ENCODE measurements around the gene DBNDD1.
A peak's percentile ranks its signal among the peaks of the same experiment; 100 is the strongest.
"Not testable (repeated sequence)": the region's sequence is repeated elsewhere in the genome, so short reads cannot be mapped to it uniquely, and the experiment has no call there.

Gene DBNDD1

GRCh38 chr16:90011508-90011819 lies 7.8 kb downstream of the DBNDD1 start:
- DNase-seq (ENCODE audit: low read depth): no peak

GRCh38 chr16:90010676-90011507 lies 8.4 kb downstream of the DBNDD1 start:
- DNase-seq (ENCODE audit: low read depth): no peak

DNA sequence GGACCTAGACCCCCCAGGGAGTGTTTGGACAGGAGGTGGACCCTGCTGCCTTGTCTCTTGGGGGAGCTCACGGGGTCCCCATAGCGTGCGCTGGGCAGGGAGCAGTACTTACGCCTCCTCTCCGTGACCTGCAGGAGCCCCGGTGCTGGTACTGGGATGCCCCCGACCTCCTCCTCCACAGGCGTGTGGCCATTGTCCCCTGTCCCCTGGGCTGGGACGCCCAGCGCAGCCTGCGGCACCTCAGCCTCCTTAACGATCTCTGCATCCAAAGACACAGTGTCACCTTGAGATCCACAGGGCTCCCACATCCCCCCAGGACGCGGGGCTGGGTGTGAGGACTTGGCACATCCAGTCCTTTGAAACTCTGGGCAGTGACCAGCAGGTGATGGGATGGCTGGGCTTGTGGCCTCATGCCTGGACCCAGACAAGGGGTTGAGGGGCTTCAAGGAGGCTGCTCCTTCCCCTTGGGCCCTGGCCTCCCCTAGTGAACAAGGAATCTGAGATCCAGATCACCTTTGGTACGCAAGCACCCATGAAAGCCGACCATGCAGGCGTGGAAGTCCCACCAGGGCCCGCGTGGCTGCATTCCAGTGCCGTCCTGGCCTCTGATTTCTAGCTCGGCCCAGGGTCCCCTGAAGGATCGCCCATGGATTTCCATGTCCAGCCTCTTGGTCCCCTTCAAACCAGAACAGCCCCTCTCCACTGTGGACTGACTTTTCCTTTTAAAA lies 9.9 kb downstream of the DBNDD1 start:
- DNase-seq (ENCODE audit: low read depth): no peak

GRCh38 chr16:90008708-90009145 lies 10.5 kb downstream of the DBNDD1 start:
- no peak for DNase-seq (ENCODE audit: low read depth)

DNA sequence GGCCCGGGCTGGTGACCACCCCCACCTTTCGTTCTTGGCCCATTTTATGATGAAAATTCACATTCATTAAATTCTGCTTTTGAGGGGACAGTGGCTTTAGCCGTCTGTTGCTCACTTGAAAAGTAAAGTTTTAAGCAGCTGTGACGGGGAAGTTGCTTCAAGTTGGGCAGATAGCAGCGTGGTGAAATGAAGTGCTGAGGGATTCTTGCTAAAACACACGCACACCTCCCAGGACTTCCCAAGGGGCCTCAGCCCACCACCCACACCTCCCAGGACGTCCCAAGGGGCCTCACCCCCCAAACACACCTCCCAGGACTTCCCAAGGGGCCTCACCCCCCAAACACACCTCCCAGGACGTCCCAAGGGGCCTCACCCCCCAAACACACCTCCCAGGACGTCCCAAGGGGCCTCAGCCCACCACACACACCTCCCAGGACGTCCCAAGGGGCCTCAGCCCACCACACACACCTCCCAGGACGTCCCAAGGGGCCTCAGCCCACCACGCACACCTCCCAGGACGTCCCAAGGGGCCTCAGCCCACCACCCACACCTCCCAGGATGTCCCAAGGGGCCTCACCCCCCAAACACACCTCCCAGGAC lies 11.5 kb downstream of the DBNDD1 start:
- DNase-seq (ENCODE audit: low read depth): not testable (repeated sequence)

- no peak for DNase-seq (ENCODE audit: low read depth)
Observed at GRCh38 chr16:90007015-90007414, 12.2 kb downstream of the DBNDD1 start.

DNA sequence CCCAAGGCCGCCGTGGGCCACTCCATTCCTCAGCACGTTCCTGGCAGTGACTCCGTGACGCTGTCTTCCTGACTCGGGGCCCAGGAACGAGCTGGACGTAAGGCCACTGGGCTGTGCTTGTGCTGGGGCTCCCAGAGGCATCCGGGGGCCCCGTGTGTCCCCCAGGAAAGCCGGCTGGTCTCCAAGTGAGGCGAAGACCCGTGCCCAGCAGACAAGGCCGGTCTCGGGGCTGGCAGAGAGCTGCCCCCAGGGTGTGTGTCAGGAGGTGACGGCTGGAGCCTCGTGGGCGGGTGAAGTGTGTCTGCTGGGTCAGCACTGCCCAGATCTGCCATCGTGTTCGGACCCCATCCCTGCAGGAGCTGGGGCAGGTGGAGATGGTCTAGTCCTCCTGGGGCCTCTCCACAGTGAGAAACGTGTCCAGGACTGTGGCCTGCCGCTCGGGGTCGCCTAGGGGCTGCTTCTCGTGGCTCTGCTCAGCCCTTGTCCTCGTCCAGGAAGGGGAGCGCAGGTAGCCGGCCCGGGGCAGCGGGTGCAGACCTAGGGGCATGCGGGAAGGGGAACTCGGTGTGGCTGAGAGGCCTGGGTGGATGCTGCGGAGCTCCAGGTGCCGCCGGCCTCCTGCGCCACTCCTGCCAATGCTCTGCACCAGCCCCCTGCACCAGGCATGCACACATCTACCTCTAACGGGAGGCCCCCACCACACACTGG lies 13.1 kb downstream of the DBNDD1 start:
- DNase-seq (ENCODE audit: low read depth): no peak

GRCh38 chr16:90004577-90004976 lies 14.7 kb downstream of the DBNDD1 start:
- no peak for DNase-seq (ENCODE audit: low read depth)

DNA sequence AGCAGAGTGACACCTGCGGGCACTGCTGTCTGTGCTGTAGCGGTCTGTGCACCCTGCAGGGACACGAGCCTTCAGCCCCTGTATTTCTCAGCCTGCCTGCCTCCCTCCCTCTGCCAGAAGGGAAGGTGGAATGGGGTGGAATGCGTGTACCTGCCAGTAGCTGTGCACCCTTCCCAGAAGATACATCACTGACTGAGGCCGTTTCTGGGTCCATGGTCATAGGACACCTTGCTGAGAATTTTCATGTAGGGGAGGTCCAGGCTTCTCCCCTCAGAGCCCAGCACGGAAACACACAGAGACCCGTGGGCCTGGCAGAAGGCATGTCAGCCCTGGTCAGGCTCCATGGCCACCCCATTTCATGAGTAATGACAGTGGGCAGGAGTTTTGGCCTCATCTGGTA lies 16.5 kb downstream of the DBNDD1 start:
- DNase-seq (ENCODE audit: low read depth): no peak

DNA sequence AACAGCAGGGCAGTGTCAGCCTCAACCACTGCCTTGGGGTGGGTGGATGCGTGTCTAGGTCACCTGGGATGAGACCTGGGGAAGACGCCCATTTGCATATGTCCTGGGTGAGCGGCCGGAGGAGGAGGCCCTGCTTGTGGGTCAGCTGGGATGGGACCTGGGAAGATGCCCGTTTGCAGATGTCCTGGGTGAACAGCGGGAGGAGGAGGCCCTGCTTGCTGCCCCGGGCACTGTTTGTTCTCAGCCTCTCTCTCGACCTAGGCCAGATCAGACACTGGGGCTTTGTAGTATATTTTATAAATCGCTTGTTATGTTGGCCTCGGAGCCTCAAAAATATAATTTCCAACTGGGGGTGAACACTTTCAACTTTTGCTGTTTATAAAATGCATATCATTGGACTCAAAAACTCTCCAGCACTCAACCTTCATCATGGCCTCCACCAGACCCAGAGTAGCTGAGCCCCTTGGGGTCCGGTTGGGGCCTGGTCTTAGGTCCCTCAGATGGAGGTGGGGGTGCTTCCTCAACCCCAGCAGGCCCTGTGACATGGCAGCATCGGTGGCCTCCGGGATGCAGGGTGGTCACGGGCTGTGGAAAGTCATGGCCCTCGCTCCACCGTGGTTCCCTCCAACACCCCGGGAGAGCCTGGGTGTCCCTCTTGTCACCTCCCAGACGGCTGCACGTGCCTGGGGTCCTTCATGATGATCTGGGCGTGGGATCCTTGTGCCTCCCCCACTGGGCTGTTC lies 17.3 kb downstream of the DBNDD1 start:
- no peak for DNase-seq (ENCODE audit: low read depth)

DNA sequence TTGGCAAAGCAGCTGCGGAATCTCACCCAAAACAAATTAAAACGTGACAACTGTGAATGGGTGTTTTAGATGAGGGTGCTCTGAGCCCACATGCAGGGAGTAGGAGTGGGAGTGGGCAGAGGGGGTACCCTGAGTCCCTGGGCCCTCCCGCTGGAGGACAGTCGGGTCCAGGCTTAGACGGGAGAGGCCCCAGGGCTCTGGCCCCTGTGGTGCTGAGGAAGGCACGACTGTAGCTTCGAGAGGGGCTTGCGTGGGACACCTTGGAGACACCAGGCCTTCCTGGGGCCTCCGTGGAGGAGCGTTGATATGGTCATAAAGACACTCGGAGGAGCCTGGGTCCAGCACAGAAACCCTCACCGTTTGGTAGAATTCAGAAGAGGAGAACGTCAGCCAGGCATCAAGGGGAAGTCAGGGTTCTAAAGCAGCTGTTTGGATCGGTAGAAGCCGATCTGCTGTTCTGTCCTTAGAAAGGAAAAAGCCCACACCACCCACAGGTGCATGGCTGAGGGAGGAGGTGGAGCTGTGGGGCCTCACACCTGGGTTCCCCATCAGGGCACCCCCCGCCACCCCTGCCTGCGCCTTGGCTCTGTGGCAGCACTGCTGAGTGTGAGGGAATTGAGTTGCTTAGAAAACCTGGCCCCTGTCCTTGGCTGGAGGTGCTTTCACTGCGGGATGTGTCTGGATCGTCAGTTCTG lies 18.4 kb downstream of the DBNDD1 start:
- DNase-seq (ENCODE audit: low read depth): no peak

DNA sequence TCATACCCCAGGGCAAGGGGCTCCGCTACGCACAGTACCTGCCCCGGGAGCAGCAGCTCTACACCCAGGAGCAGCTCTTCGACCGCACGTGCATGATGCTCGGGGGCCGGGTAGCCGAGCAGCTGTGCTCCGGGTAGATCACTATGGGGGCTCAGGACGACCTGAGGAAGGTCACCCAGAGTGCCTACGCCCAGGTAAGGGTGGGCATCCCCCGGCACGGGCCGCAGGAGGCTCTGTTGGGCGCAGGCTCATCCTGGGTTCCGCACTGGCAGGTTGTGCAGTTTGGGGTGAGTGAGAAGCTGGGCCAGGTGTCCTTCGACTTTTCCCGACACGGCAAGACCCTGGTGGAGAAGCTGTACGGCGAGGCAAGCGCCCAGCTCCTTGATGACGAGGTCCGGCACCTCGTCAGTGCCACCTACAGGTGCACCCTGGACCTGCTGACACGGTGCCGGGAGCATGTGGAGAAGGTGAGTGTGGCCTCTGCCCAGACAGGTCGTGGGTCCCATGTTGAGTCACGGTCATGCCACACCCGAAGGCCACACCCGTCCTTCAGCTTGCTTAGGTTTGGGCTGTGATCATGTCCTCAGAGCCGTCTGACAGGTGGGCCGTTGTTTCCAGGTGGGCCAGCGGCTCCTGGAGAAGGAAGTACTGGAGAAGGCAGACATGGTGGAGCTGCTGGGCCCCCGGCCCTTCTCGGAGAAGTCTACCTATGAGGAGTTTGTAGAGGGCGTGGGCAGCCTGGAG lies 19.3 kb downstream of the DBNDD1 start:
- no peak for DNase-seq (ENCODE audit: low read depth)

GRCh38 chr16:89996178-89996489 lies 23.1 kb downstream of the DBNDD1 start:
- no peak for DNase-seq (ENCODE audit: low read depth)

DNA sequence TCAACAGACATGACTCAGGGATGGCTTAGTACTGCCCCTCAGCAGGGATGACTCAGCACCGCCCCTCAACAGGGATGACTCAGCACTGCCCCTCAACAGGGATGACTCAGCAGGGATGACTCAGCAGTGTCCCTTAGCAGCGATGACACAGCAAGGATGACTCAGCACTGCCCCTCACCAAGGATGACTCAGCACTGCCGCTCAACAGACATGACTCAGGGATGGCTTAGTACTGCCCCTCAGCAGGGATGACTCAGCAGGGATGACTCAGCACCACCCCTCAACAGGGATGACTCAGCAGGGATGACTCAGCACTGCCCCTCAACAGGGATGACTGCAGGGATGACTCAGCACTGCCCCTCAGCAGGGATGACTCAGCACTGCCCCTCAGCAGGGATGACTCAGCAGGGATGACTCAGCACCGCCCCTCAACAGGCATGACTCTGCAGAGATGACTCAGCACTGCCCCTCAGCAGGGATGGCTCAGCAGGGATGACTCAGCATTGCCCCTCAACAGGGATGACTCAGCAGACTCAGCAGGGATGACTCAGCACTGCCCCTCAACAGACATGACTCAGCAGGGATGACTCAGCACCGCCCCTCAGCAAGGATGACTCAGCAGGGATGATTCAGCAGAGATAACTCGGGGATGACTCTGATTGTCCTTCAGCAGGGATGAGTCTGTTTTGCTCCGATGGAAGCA lies 23.6 kb downstream of the DBNDD1 start:
- peak; percentile 56 for DNase-seq (ENCODE audit: low read depth)

DNA sequence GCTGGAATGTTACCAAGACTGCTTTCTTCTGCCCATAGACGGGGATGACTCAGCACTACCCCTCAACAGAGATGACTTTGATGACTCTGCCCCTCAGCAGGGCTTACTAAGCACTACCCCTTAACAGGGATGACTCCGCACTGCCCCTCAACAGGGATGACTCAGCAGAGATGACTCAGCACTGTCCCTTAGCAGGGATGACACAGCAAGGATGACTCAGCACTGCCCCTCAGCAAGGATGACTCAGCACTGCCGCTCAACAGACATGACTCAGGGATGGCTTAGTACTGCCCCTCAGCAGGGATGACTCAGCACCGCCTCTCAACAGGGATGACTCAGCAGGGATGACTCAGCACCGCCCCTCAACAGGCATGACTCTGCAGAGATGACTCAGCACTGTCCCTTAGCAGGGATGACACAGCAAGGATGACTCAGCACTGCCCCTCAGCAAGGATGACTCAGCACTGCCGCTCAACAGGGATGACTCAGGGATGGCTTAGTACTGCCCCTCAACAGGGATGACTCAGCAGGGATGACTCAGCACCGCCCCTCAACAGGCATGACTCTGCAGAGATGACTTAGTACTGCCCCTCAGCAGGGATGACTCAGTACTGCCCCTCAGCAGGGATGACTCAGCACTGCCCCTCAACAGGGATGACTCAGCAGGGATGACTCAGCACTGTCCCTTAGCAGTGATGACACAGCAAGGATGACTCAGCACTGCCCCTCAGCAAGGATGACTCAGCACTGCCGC lies 24.4 kb downstream of the DBNDD1 start:
- peak; percentile 67 for DNase-seq (ENCODE audit: low read depth)

GRCh38 chr16:89994389-89994720 lies 24.9 kb downstream of the DBNDD1 start:
- DNase-seq (ENCODE audit: low read depth): no peak

- no peak for DNase-seq (ENCODE audit: low read depth)
Observed at GRCh38 chr16:89993971-89994370, 25.3 kb downstream of the DBNDD1 start.

GRCh38 chr16:89993377-89993776 lies 25.9 kb downstream of the DBNDD1 start:
- no peak for DNase-seq (ENCODE audit: low read depth)

GRCh38 chr16:89990799-89991198 lies 28.5 kb downstream of the DBNDD1 start:
- no peak for DNase-seq (ENCODE audit: low read depth)

All from fibroblast of the conjunctiva (primary cell).